Muscle of leg (tissue), 11 donors: Measurements from ENCODE around the gene CAPN13. TPM values are rescaled to one million over a fixed set of nuclear protein-coding genes. Genes with fewer than 3 reads are reported as not detected.

Experiments
- DNase-seq: peaks from one replicate; pipeline ENCODE4 v3.0.0; 2013
- H3K27ac ChIP-seq: one replicate; pipeline ENCODE4 v1.5.1; 2013; ENCODE audit warnings: mild to moderate bottlenecking, low read length, control low read depth
- H3K27me3 ChIP-seq: one replicate; pipeline ENCODE4 v1.6.1; 2013; ENCODE audit warnings: low read length; ENCODE audit not compliant: control insufficient read depth, insufficient read depth
- H3K36me3 ChIP-seq: one replicate; pipeline ENCODE4 v1.6.1; 2013; ENCODE audit warnings: low read length; ENCODE audit not compliant: control insufficient read depth, insufficient read depth
- H3K4me1 ChIP-seq: one replicate; pipeline ENCODE4 v1.6.1; 2013; ENCODE audit warnings: low read length; ENCODE audit not compliant: control insufficient read depth, insufficient read depth
- H3K4me3 ChIP-seq: one replicate; pipeline ENCODE4 v1.5.1; 2013; ENCODE audit warnings: low read length, control low read depth
- H3K9me3 ChIP-seq: replicated peaks from 2 replicates; pipeline ENCODE4 v1.6.1; 2013; ENCODE audit warnings: low read depth, low read length; ENCODE audit not compliant: control insufficient read depth
- WGBS: methylation state at CpG from one replicate; pipeline ENCODE4 v1.1.5; 2013; ENCODE audit warnings: missing lambda C conversion rate; ENCODE audit not compliant: insufficient coverage; 5-methylcytosine and 5-hydroxymethylcytosine counted together
- polyA plus RNA-seq, 8 donors: library from polyadenylated mRNA; unstranded; fragments of 120-200 nt; gene quantifications; one replicate each; pipeline versions ENCODE4 v1.2.1 to v1.2.3, GENCODE V29; 2013; ENCODE audit warnings: inconsistent platforms in 1 of 8, low replicate concordance in 1 of 8; ENCODE audit not compliant: insufficient read length in 8 of 8, insufficient read depth in 1 of 8
- total RNA-seq: library from RNA; stranded (reverse); fragments of 120-200 nt; gene quantifications from one replicate; pipeline ENCODE4 v1.2.4, GENCODE V29; 2013

The CAPN13 gene
- total and polyA plus RNA-seq, 9 donors = 0.05 to 1.7 (median 0.61) TPM; not detected in 6

GRCh38 chr2:30790879-30791278 is 16.4 kb downstream of the CAPN13 start:
- H3K27me3 ChIP-seq = peaks cover 9% of the 10 kb centered on the region
- no peaks in the 10 kb centered on the region for H3K9me3 ChIP-seq
- H3K27ac ChIP-seq = no peak overlapping the region
- no peaks in the 10 kb centered on the region for H3K4me1 ChIP-seq
- no peaks in the 10 kb centered on the region for H3K36me3 ChIP-seq
- no peak overlapping the region for H3K4me3 ChIP-seq
- DNase-seq = no peak
- WGBS = 65% methylated on average over 2 of the region's 3 CpGs

GRCh38 chr2:30789670-30790210 is 17.5 kb downstream of the CAPN13 start:
- Histone ChIP-seq H3K9me3 (no peaks in the 10 kb centered on the region), H3K4me3 (no peak overlapping the region), H3K27me3 (peaks cover 9% of the 10 kb centered on the region), H3K27ac (no peak overlapping the region), H3K36me3 (no peaks in the 10 kb centered on the region), H3K4me1 (no peaks in the 10 kb centered on the region)
- 83% methylated on average over 2 of the region's 4 CpGs for WGBS
- DNase-seq = no peak

GRCh38 chr2:30786923-30787685 is 20.1 kb downstream of the CAPN13 start:
- H3K4me1 ChIP-seq = peaks cover 3% of the 10 kb centered on the region
- peaks cover 12% of the 10 kb centered on the region for H3K27me3 ChIP-seq
- no peak overlapping the region for H3K4me3 ChIP-seq
- no peak for DNase-seq
- no peaks in the 10 kb centered on the region for H3K9me3 ChIP-seq
- 90% methylated on average over 9 of the region's 12 CpGs for WGBS
- no peaks in the 10 kb centered on the region for H3K36me3 ChIP-seq
- no peak overlapping the region for H3K27ac ChIP-seq

GRCh38 chr2:30784682-30785081 is 22.6 kb downstream of the CAPN13 start:
- Histone ChIP-seq H3K4me3 (no peak overlapping the region), H3K4me1 (peaks cover 3% of the 10 kb centered on the region), H3K36me3 (no peaks in the 10 kb centered on the region), H3K27me3 (peaks cover 10% of the 10 kb centered on the region), H3K27ac (no peak overlapping the region), H3K9me3 (no peaks in the 10 kb centered on the region)
- WGBS = 88% methylated on average over 1 of the region's 3 CpGs
- no peak for DNase-seq

GRCh38 chr2:30781961-30782533 is 25.2 kb downstream of the CAPN13 start:
- no peak overlapping the region for H3K4me3 ChIP-seq
- H3K27me3 ChIP-seq = peaks cover 5% of the 10 kb centered on the region
- peaks cover 3% of the 10 kb centered on the region for H3K4me1 ChIP-seq
- DNase-seq = peak; percentile 52
- no peaks in the 10 kb centered on the region for H3K9me3 ChIP-seq
- no peaks in the 10 kb centered on the region for H3K36me3 ChIP-seq
- no peak overlapping the region for H3K27ac ChIP-seq
- 8% methylated on average over 5 of the region's 7 CpGs for WGBS

GRCh38 chr2:30781451-30781850 is 25.8 kb downstream of the CAPN13 start:
- peak; percentile 61 for DNase-seq
- H3K27ac ChIP-seq = no peak overlapping the region
- H3K4me1 ChIP-seq = peaks cover 3% of the 10 kb centered on the region
- peaks cover 6% of the 10 kb centered on the region for H3K27me3 ChIP-seq
- H3K36me3 ChIP-seq = no peaks in the 10 kb centered on the region
- H3K4me3 ChIP-seq = no peak overlapping the region
- WGBS = 33% methylated on average over 1 of the region's 1 CpG
- H3K9me3 ChIP-seq = no peaks in the 10 kb centered on the region

- DNase-seq = no peak
- Histone ChIP-seq H3K27ac (no peak overlapping the region), H3K27me3 (peaks cover 7% of the 10 kb centered on the region), H3K4me1 (peaks cover 3% of the 10 kb centered on the region), H3K9me3 (no peaks in the 10 kb centered on the region), H3K36me3 (no peaks in the 10 kb centered on the region), H3K4me3 (no peak overlapping the region)
- WGBS = 67% methylated on average over 5 of the region's 5 CpGs
These were observed 26.4 kb downstream of the CAPN13 start for GRCh38 chr2:30780776-30781330.

- Histone ChIP-seq H3K4me3 (no peak overlapping the region), H3K9me3 (no peaks in the 10 kb centered on the region)
- WGBS = 85% methylated on average over 9 of the region's 11 CpGs
These were observed 28.6 kb downstream of the CAPN13 start for GRCh38 chr2:30778611-30779010.

GRCh38 chr2:30777661-30778505 is 29.4 kb downstream of the CAPN13 start:
- H3K4me1 ChIP-seq = peaks cover 3% of the 10 kb centered on the region
- WGBS = 45% methylated on average over 4 of the region's 12 CpGs
- no peaks in the 10 kb centered on the region for H3K36me3 ChIP-seq
- no peak overlapping the region for H3K4me3 ChIP-seq
- H3K27me3 ChIP-seq = peaks cover 10% of the 10 kb centered on the region
- no peak overlapping the region for H3K27ac ChIP-seq
- no peak for DNase-seq
- no peaks in the 10 kb centered on the region for H3K9me3 ChIP-seq

More at GRCh38 chr2:30778611-30779010, 28.6 kb downstream of the CAPN13 start:
- Histone ChIP-seq H3K4me1 (peaks cover 3% of the 10 kb centered on the region), H3K27ac (no peak overlapping the region), H3K36me3 (no peaks in the 10 kb centered on the region), H3K27me3 (peaks cover 9% of the 10 kb centered on the region)
- DNase-seq = no peak
